B cell (primary cell): ENCODE measurements around the gene IL1RN. TPM values are rescaled to one million over a fixed set of nuclear protein-coding genes. Genes with fewer than 3 reads are reported as not detected.

Source experiments
- ATAC-seq: fragments of 200-7000 bp; cut with Tn5 transposase; one replicate; pipeline ENCODE4 v1.10.0; 2021; ENCODE audit warnings: low read depth, mild to moderate bottlenecking, moderate number of reproducible peaks, moderate library complexity
- CTCF ChIA-PET: fragments of 350-600 bp; sonication (Branson Sonifier 250); formaldehyde crosslinking; loops from one replicate; lab custom pipeline; 2021; ENCODE audit warnings: antibody characterized with exemption, inconsistent platforms; lab: Charles Lee
- POLR2A ChIA-PET: fragments of 350-600 bp; sonication (Branson Sonifier 250); formaldehyde crosslinking; loops from one replicate; lab custom pipeline; 2021; ENCODE audit warnings: antibody characterized with exemption; lab: Charles Lee
- DNase-seq: peaks from one replicate; pipeline ENCODE4 v3.0.0; 2013
- H2AFZ ChIP-seq: 2 replicates; pipeline ENCODE4 v1.6.1; 2012; ENCODE audit warnings: mild to moderate bottlenecking, low read depth, low read length; ENCODE audit not compliant: insufficient read depth, poor library complexity, severe bottlenecking
- H3K27ac ChIP-seq, 2 donors: 1 replicate in 1 of 2; 2 replicates in 1 of 2; pipeline ENCODE4 v1.5.1; 2012 to 2013; ENCODE audit warnings: low read length in 2 of 2, mild to moderate bottlenecking in 2 of 2, moderate library complexity in 1 of 2
- H3K27me3 ChIP-seq, 4 experiments: fragments of 200-600 bp in 1 of 4; sonication (generic) in 1 of 4; replicated peaks in 1 of 4; 1 replicate in 2 of 4; 2 replicates in 2 of 4; pipeline versions ENCODE4 v1.6.1 to v1.7.0; 2013 to 2016; ENCODE audit warnings: low read length in 3 of 4, mild to moderate bottlenecking in 2 of 4, mixed read lengths in 1 of 4, moderate library complexity in 1 of 4; ENCODE audit not compliant: insufficient read depth in 4 of 4, control insufficient read depth in 3 of 4; ENCODE audit errors: control extremely low read depth in 1 of 4
- H3K36me3 ChIP-seq, 2 experiments: replicated peaks in 1 of 2; 1 replicate in 1 of 2; 2 replicates in 1 of 2; pipeline versions ENCODE4 v1.6.1 to v1.7.1; 2013; ENCODE audit warnings: low read length in 1 of 2; ENCODE audit not compliant: insufficient read depth in 2 of 2, control insufficient read depth in 1 of 2; ENCODE audit errors: control extremely low read depth in 1 of 2, extremely low read depth in 1 of 2
- H3K4me1 ChIP-seq, 2 donors: fragments of 200-600 bp in 1 of 2; sonication (generic) in 1 of 2; 1 replicate in 1 of 2; 2 replicates in 1 of 2; pipeline versions ENCODE4 v1.5.1 to v1.6.1; 2013 to 2017; ENCODE audit warnings: low read length in 2 of 2; ENCODE audit not compliant: control insufficient read depth in 2 of 2, insufficient read depth in 2 of 2
- H3K4me2 ChIP-seq: replicated peaks from 2 replicates; pipeline ENCODE3; 2012; ENCODE audit warnings: mild to moderate bottlenecking, low read depth, low read length; ENCODE audit not compliant: poor library complexity, severe bottlenecking
- H3K4me3 ChIP-seq, 5 experiments: fragments of 200-600 bp in 1 of 5; sonication (generic) in 1 of 5; 1 replicate in 3 of 5; 2 replicates in 2 of 5; pipeline versions ENCODE4 v1.5.1 to v1.7.0; 2011 to 2016; ENCODE audit warnings: low read length in 4 of 5, mild to moderate bottlenecking in 4 of 5, low read depth in 2 of 5, control low read depth in 1 of 5, moderate library complexity in 1 of 5; ENCODE audit not compliant: insufficient read depth in 1 of 5; ENCODE audit errors: control extremely low read depth in 1 of 5, extremely low read depth in 1 of 5
- H3K79me2 ChIP-seq: fragments of 200-600 bp; sonication (generic); one replicate; pipeline ENCODE4 v1.6.0; 2016; ENCODE audit warnings: low read length; ENCODE audit not compliant: control insufficient read depth, insufficient read depth
- H3K9ac ChIP-seq: fragments of 200-600 bp; sonication (generic); 2 replicates; pipeline ENCODE4 v1.6.1; 2017; ENCODE audit warnings: mild to moderate bottlenecking, low read length, moderate library complexity
- H3K9me3 ChIP-seq, 3 donors: one replicate each; pipeline versions ENCODE4 v1.6.1 to v1.7.1; 2013; ENCODE audit warnings: low read length in 2 of 3; ENCODE audit not compliant: control insufficient read depth in 2 of 3, insufficient read depth in 1 of 3; ENCODE audit errors: control extremely low read depth in 1 of 3
- H4K20me1 ChIP-seq: 2 replicates; pipeline ENCODE4 v1.6.0; 2012; ENCODE audit warnings: mild to moderate bottlenecking, low read length; ENCODE audit not compliant: insufficient read depth, control insufficient read depth, poor library complexity, severe bottlenecking
- H3K27ac Mint-ChIP-seq: one replicate; pipeline ENCODE4 v1.8.0; 2021; ENCODE audit warnings: mixed read lengths
- H3K27me3 Mint-ChIP-seq: one replicate; pipeline ENCODE4 v1.8.0; 2021; ENCODE audit warnings: mixed read lengths
- H3K4me1 Mint-ChIP-seq: one replicate; pipeline ENCODE4 v1.8.0; 2021; ENCODE audit warnings: mixed read lengths
- H3K4me3 Mint-ChIP-seq: one replicate; pipeline ENCODE4 v1.8.0; 2021; ENCODE audit warnings: mixed read lengths
- H3K9me3 Mint-ChIP-seq: one replicate; pipeline ENCODE4 v1.8.0; 2022; ENCODE audit warnings: mixed read lengths; ENCODE audit not compliant: insufficient read depth
- EZH2 ChIP-seq: IDR thresholded peaks from 2 replicates; pipeline ENCODE4 v1.6.1; 2012; ENCODE audit warnings: borderline replicate concordance, low read depth, mild to moderate bottlenecking, moderate library complexity, low read length; ENCODE audit not compliant: insufficient read depth, poor library complexity, severe bottlenecking
- WGBS: methylation state at CpG from one replicate; pipeline ENCODE4 v1.1.5; 2013; ENCODE audit warnings: missing lambda C conversion rate; ENCODE audit not compliant: insufficient coverage; 5-methylcytosine and 5-hydroxymethylcytosine counted together
- intact Hi-C: fragments of 100-400 bp; cut with micrococcal nuclease; formaldehyde crosslinking; loops from one replicate; pipeline ENCODE4 v1.10.0; 2022
- polyA plus RNA-seq: library from polyadenylated mRNA; depleted of rRNA; stranded (reverse); fragments of >200 nt; gene quantifications from 2 replicates; pipeline ENCODE4 v1.2.3, GENCODE V29; 2012
- total RNA-seq, 2 donors: library from RNA; stranded (reverse); fragments of 120-200 nt in 1 of 2; gene quantifications; 1 replicate in 1 of 2; 2 replicates in 1 of 2; pipeline versions ENCODE4 v1.2.3 to v1.2.4, GENCODE V29; 2013 to 2022
- TF ChIP-seq, protein P1 (sequence below): fragments of 200-600 bp; IDR thresholded peaks from one replicate; pipeline ENCODE4 v1.8.0; 2022; ENCODE audit warnings: antibody characterized with exemption, mild to moderate bottlenecking

IL1RN gene
- total and polyA plus RNA-seq, 2 donors (not counting 1 experiment from before 2014, with no cell fraction given) = 0.79 TPM; not detected in 1

- POLR2A ChIA-PET = interaction anchor here (1.9 kb wide), 1 partner anchor 19 kb away, joined by 6 read pairs; no protein-coding TSS in a partner anchor
- intact Hi-C loops = loop anchor here (10.0 kb wide), 1 partner anchor 1125 kb away; the partner anchor contains the start of gene TMEM87B
- Histone ChIP-seq H4K20me1 (peaks cover 94% of the 10 kb centered on the region), H3K79me2 (peaks cover 100% of the 10 kb centered on the region), H3K4me1 (peaks cover 74 to 97% of the 10 kb centered on the region in 2 donors), H3K27me3 (no peaks in the 10 kb centered on the region), H3K4me2 (peak overlapping the region; percentile 61), H2AFZ (no peak overlapping the region), H3K27ac (peak overlapping the region; percentile 31 to 73), H3K36me3 (peaks cover 0 to 77% of the 10 kb centered on the region in 2 experiments), H3K9ac (peak overlapping the region; percentile 1), H3K4me3 (no peak overlapping the region), H3K9me3 (no peaks in the 10 kb centered on the region)
- Mint-ChIP-seq H3K27ac (peak overlapping the region; percentile 90), H3K4me3 (peak overlapping the region; percentile 14), H3K4me1 (peaks cover 91% of the 10 kb centered on the region), H3K27me3 (no peaks in the 10 kb centered on the region), H3K9me3 (no peaks in the 10 kb centered on the region)
- no peak for DNase-seq
- CTCF ChIA-PET = interaction anchor here (1.2 to 18.3 kb wide), 5 partner anchors 8 to 99 kb away, joined by 4 to 327 read pairs (median 11); no protein-coding TSS in a partner anchor
- TF ChIP-seq EZH2 = no peak
- TF ChIP-seq, protein P1, sequence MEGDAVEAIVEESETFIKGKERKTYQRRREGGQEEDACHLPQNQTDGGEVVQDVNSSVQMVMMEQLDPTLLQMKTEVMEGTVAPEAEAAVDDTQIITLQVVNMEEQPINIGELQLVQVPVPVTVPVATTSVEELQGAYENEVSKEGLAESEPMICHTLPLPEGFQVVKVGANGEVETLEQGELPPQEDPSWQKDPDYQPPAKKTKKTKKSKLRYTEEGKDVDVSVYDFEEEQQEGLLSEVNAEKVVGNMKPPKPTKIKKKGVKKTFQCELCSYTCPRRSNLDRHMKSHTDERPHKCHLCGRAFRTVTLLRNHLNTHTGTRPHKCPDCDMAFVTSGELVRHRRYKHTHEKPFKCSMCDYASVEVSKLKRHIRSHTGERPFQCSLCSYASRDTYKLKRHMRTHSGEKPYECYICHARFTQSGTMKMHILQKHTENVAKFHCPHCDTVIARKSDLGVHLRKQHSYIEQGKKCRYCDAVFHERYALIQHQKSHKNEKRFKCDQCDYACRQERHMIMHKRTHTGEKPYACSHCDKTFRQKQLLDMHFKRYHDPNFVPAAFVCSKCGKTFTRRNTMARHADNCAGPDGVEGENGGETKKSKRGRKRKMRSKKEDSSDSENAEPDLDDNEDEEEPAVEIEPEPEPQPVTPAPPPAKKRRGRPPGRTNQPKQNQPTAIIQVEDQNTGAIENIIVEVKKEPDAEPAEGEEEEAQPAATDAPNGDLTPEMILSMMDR = no peak
- 95% methylated on average over 7 of the region's 8 CpGs for WGBS
- ATAC-seq = no peak
These were observed 52.1 kb downstream of the IL1RN start for GRCh38 chr2:113179446-113180045.
